ENCODE data around the gene USF1. TPM values are rescaled to one million over a fixed set of nuclear protein-coding genes. Genes with fewer than 3 reads are reported as not detected.

The USF1 gene
- total RNA-seq, 5 donors from 2014 or later (not counting 1 experiment from before 2014, with no cell fraction given) = 65.4 to 96.1 (median 92.2) TPM

GRCh38 chr1:161091093-161091492 is 45.3 kb upstream of the USF1 start:
- Histone ChIP-seq H3K9me3 (no peaks in the 10 kb centered on the region), H3K4me3 (ENCODE audit: control insufficient read depth in 1 of 2, extremely low read depth in 1 of 2, low read length in 1 of 2) (no peak overlapping the region), H3K36me3 (ENCODE audit: control insufficient read depth in 2 of 2, extremely low read depth in 1 of 2, insufficient read depth in 1 of 2, low read length in 1 of 2) (no peaks in the 10 kb centered on the region), H3K4me1 (ENCODE audit: control insufficient read depth in 1 of 2, extremely low read depth in 1 of 2, insufficient read depth in 2 of 2, low read length in 2 of 2) (peaks cover 6% of the 10 kb centered on the region in 2 experiments), H3K27ac (ENCODE audit: low read length) (no peak overlapping the region), H3K27me3 (replicated peaks in 1 of 2; ENCODE audit: control insufficient read depth in 2 of 2, extremely low read depth in 1 of 2, insufficient read depth in 2 of 2, low read length in 1 of 2) (no peaks in the 10 kb centered on the region)
- no peak overlapping the region for H3K4me3 Mint-ChIP-seq
- ATAC-seq (replicated peaks in 1 of 4) (no peak), DNase-seq (no peak)
- H3K27ac Mint-ChIP-seq = no peak overlapping the region
- H3K36me3 Mint-ChIP-seq = no peaks in the 10 kb centered on the region
- ChIA-PET CTCF (interaction anchor here in 1 of 2 donors (1.1 kb wide), 1 partner anchor 26 kb away, joined by 3 read pairs; no protein-coding TSS in a partner anchor), POLR2A (interaction anchor here in 1 of 2 donors (0.6 kb wide), 1 partner anchor 17 kb away, joined by 4 read pairs; no protein-coding TSS in a partner anchor)
- peaks cover 8 to 22% (median 18%) of the 10 kb centered on the region in 3 donors for H3K4me1 Mint-ChIP-seq
- no peaks in the 10 kb centered on the region for H3K9me3 Mint-ChIP-seq
- 90% methylated on average over 3 of the region's 5 CpGs for WGBS (ENCODE audit: insufficient coverage)
- H3K27me3 Mint-ChIP-seq = no peaks in the 10 kb centered on the region

- H3K9me3 ChIP-seq = no peaks in the 10 kb centered on the region
- no peak overlapping the region for H3K27ac Mint-ChIP-seq
- ChIA-PET POLR2A (interaction anchor here in 1 of 2 donors (0.6 kb wide), 1 partner anchor 18 kb away, joined by 4 read pairs; no protein-coding TSS in a partner anchor), CTCF (interaction anchor here in 1 of 2 donors (1.1 kb wide), 1 partner anchor 25 kb away, joined by 3 read pairs; no protein-coding TSS in a partner anchor)
- H3K9me3 Mint-ChIP-seq = no peaks in the 10 kb centered on the region
- no peaks in the 10 kb centered on the region for H3K36me3 ChIP-seq (ENCODE audit: control insufficient read depth in 2 of 2, extremely low read depth in 1 of 2, insufficient read depth in 1 of 2, low read length in 1 of 2)
- peaks cover 8 to 22% (median 18%) of the 10 kb centered on the region in 3 donors for H3K4me1 Mint-ChIP-seq
- no peak overlapping the region for H3K4me3 Mint-ChIP-seq
- peaks cover 6% of the 10 kb centered on the region in 2 experiments for H3K4me1 ChIP-seq (ENCODE audit: control insufficient read depth in 1 of 2, extremely low read depth in 1 of 2, insufficient read depth in 2 of 2, low read length in 2 of 2)
- peak in 1 of 35 experiments; percentile 28 for DNase-seq
- no peak overlapping the region for H3K4me3 ChIP-seq (ENCODE audit: control insufficient read depth in 1 of 2, extremely low read depth in 1 of 2, low read length in 1 of 2)
- peak in 2 of 4 experiments; percentile 23 to 73 for ATAC-seq (replicated peaks in 1 of 4)
- WGBS (ENCODE audit: insufficient coverage) = 100% methylated on average over 1 of the region's 3 CpGs
- no peaks in the 10 kb centered on the region for H3K36me3 Mint-ChIP-seq
- no peaks in the 10 kb centered on the region for H3K27me3 Mint-ChIP-seq
- no peak overlapping the region for H3K27ac ChIP-seq (ENCODE audit: low read length)
- H3K27me3 ChIP-seq (replicated peaks in 1 of 2; ENCODE audit: control insufficient read depth in 2 of 2, extremely low read depth in 1 of 2, insufficient read depth in 2 of 2, low read length in 1 of 2) = no peaks in the 10 kb centered on the region
Observed at GRCh38 chr1:161090617-161091016, 44.8 kb upstream of the USF1 start.

GRCh38 chr1:161089938-161090337 is 44.2 kb upstream of the USF1 start:
- Mint-ChIP-seq H3K36me3 (no peaks in the 10 kb centered on the region), H3K4me1 (peaks cover 8 to 22% (median 18%) of the 10 kb centered on the region in 3 donors), H3K27me3 (no peaks in the 10 kb centered on the region), H3K27ac (no peak overlapping the region), H3K9me3 (no peaks in the 10 kb centered on the region), H3K4me3 (no peak overlapping the region)
- Histone ChIP-seq H3K27me3 (replicated peaks in 1 of 2; ENCODE audit: control insufficient read depth in 2 of 2, extremely low read depth in 1 of 2, insufficient read depth in 2 of 2, low read length in 1 of 2) (peaks cover 0 to 4% of the 10 kb centered on the region in 2 experiments), H3K9me3 (no peaks in the 10 kb centered on the region), H3K36me3 (ENCODE audit: control insufficient read depth in 2 of 2, extremely low read depth in 1 of 2, insufficient read depth in 1 of 2, low read length in 1 of 2) (no peaks in the 10 kb centered on the region), H3K4me1 (ENCODE audit: control insufficient read depth in 1 of 2, extremely low read depth in 1 of 2, insufficient read depth in 2 of 2, low read length in 2 of 2) (peaks cover 6% of the 10 kb centered on the region in 2 experiments), H3K4me3 (ENCODE audit: control insufficient read depth in 1 of 2, extremely low read depth in 1 of 2, low read length in 1 of 2) (no peak overlapping the region), H3K27ac (ENCODE audit: low read length) (no peak overlapping the region)
- 100% methylated on average over 2 of the region's 5 CpGs for WGBS (ENCODE audit: insufficient coverage)
- ChIA-PET POLR2A (no interaction called here), CTCF (no interaction called here)
- ATAC-seq (replicated peaks in 1 of 4) = no peak
- DNase-seq = no peak

- ChIA-PET CTCF (no interaction called here), POLR2A (no interaction called here)
- H3K4me1 Mint-ChIP-seq = peaks cover 8 to 22% (median 18%) of the 10 kb centered on the region in 3 donors
- H3K36me3 ChIP-seq (ENCODE audit: control insufficient read depth in 2 of 2, extremely low read depth in 1 of 2, insufficient read depth in 1 of 2, low read length in 1 of 2) = no peaks in the 10 kb centered on the region
- H3K9me3 ChIP-seq = no peaks in the 10 kb centered on the region
- H3K4me1 ChIP-seq (ENCODE audit: control insufficient read depth in 1 of 2, extremely low read depth in 1 of 2, insufficient read depth in 2 of 2, low read length in 2 of 2) = peaks cover 6% of the 10 kb centered on the region in 2 experiments
- ATAC-seq (replicated peaks in 1 of 4) (no peak), DNase-seq (no peak)
- H3K27me3 Mint-ChIP-seq = no peaks in the 10 kb centered on the region
- H3K36me3 Mint-ChIP-seq = no peaks in the 10 kb centered on the region
- H3K27me3 ChIP-seq (replicated peaks in 1 of 2; ENCODE audit: control insufficient read depth in 2 of 2, extremely low read depth in 1 of 2, insufficient read depth in 2 of 2, low read length in 1 of 2) = peaks cover 0 to 5% of the 10 kb centered on the region in 2 experiments
- H3K4me3 ChIP-seq (ENCODE audit: control insufficient read depth in 1 of 2, extremely low read depth in 1 of 2, low read length in 1 of 2) = no peak within 1 kb of the TSS
- H3K4me3 Mint-ChIP-seq = no peak within 1 kb of the TSS
- no peak within 1 kb of the TSS for H3K27ac ChIP-seq (ENCODE audit: low read length)
- no peak within 1 kb of the TSS for H3K27ac Mint-ChIP-seq
- WGBS (ENCODE audit: insufficient coverage) = 93% methylated on average over 20 of the region's 22 CpGs
- H3K9me3 Mint-ChIP-seq = no peaks in the 10 kb centered on the region
Observed at GRCh38 chr1:161089251-161089924, 43.6 kb upstream of the USF1 start, which contains the start of gene NECTIN4. Gene NECTIN4, minus strand, starts transcription at chr1:161089558. Its CDS starts 262 bp downstream, at chr1:161089296.

- no peak overlapping the region for H3K27ac Mint-ChIP-seq
- CTCF ChIA-PET = no interaction called here
Observed at GRCh38 chr1:161088587-161089110, 42.9 kb upstream of the USF1 start.

GRCh38 chr1:161086457-161086856 is 40.7 kb upstream of the USF1 start:
- WGBS (ENCODE audit: insufficient coverage) = 67% methylated on average over 3 of the region's 4 CpGs
- Mint-ChIP-seq H3K27me3 (no peaks in the 10 kb centered on the region), H3K4me3 (no peak overlapping the region), H3K9me3 (no peaks in the 10 kb centered on the region), H3K4me1 (peaks cover 6 to 10% (median 8%) of the 10 kb centered on the region in 3 donors), H3K36me3 (no peaks in the 10 kb centered on the region), H3K27ac (no peak overlapping the region)
- H3K4me3 ChIP-seq (ENCODE audit: control insufficient read depth in 1 of 2, extremely low read depth in 1 of 2, low read length in 1 of 2) = no peak overlapping the region
- no peak overlapping the region for H3K27ac ChIP-seq (ENCODE audit: low read length)
- H3K27me3 ChIP-seq (replicated peaks in 1 of 2; ENCODE audit: control insufficient read depth in 2 of 2, extremely low read depth in 1 of 2, insufficient read depth in 2 of 2, low read length in 1 of 2) = peaks cover 0 to 5% of the 10 kb centered on the region in 2 experiments
- H3K36me3 ChIP-seq (ENCODE audit: control insufficient read depth in 2 of 2, extremely low read depth in 1 of 2, insufficient read depth in 1 of 2, low read length in 1 of 2) = no peaks in the 10 kb centered on the region
- ChIA-PET POLR2A (interaction anchor here in 1 of 2 donors (0.6 kb wide), 2 partner anchors 221 to 224 kb away, joined by 3 to 6 read pairs; partner anchors contain the start of gene CD244), CTCF (no interaction called here)
- DNase-seq = no peak
- H3K9me3 ChIP-seq = no peaks in the 10 kb centered on the region
- no peak for ATAC-seq (replicated peaks in 1 of 4)
- peaks cover 0 to 6% of the 10 kb centered on the region in 2 experiments for H3K4me1 ChIP-seq (ENCODE audit: control insufficient read depth in 1 of 2, extremely low read depth in 1 of 2, insufficient read depth in 2 of 2, low read length in 2 of 2)

More at GRCh38 chr1:161088587-161089110, 42.9 kb upstream of the USF1 start:
- WGBS (ENCODE audit: insufficient coverage) = 75% methylated on average over 1 of the region's 3 CpGs
- Histone ChIP-seq H3K27ac (ENCODE audit: low read length) (no peak overlapping the region), H3K4me1 (ENCODE audit: control insufficient read depth in 1 of 2, extremely low read depth in 1 of 2, insufficient read depth in 2 of 2, low read length in 2 of 2) (peaks cover 6% of the 10 kb centered on the region in 2 experiments), H3K4me3 (ENCODE audit: control insufficient read depth in 1 of 2, extremely low read depth in 1 of 2, low read length in 1 of 2) (no peak overlapping the region), H3K36me3 (ENCODE audit: control insufficient read depth in 2 of 2, extremely low read depth in 1 of 2, insufficient read depth in 1 of 2, low read length in 1 of 2) (no peaks in the 10 kb centered on the region), H3K9me3 (no peaks in the 10 kb centered on the region), H3K27me3 (replicated peaks in 1 of 2; ENCODE audit: control insufficient read depth in 2 of 2, extremely low read depth in 1 of 2, insufficient read depth in 2 of 2, low read length in 1 of 2) (peaks cover 0 to 5% of the 10 kb centered on the region in 2 experiments)
- ATAC-seq (replicated peaks in 1 of 4) (no peak), DNase-seq (no peak)
- Mint-ChIP-seq H3K9me3 (no peaks in the 10 kb centered on the region), H3K36me3 (no peaks in the 10 kb centered on the region), H3K4me3 (no peak overlapping the region), H3K4me1 (peaks cover 8 to 22% (median 18%) of the 10 kb centered on the region in 3 donors), H3K27me3 (no peaks in the 10 kb centered on the region)
- POLR2A ChIA-PET = no interaction called here
